Activated CD4-positive, alpha-beta memory T cell treated with anti-CD3 and anti-CD28 coated beads, Interleukin-2, amount 10 ng/mL, durations not matched to agents 7 days and 5 days (primary cell): Measurements from ENCODE around the gene LAMC3. TPM values are rescaled to one million over a fixed set of nuclear protein-coding genes. Genes with fewer than 3 reads are reported as not detected.

ENCODE experiments used
- CTCF ChIA-PET: fragments of 350-600 bp; sonication (Branson Sonifier 250); formaldehyde crosslinking; loops from one replicate; lab custom pipeline; 2021; ENCODE audit warnings: antibody characterized with exemption, inconsistent platforms; lab: Charles Lee
- POLR2A ChIA-PET: fragments of 350-600 bp; sonication (Branson Sonifier 250); formaldehyde crosslinking; loops from one replicate; lab custom pipeline; 2021; ENCODE audit warnings: antibody characterized with exemption; lab: Charles Lee
- DNase-seq: peaks from one replicate; pipeline ENCODE4 v3.0.0-alpha.2; 2020
- H3K27ac Mint-ChIP-seq: one replicate; pipeline ENCODE4 v1.8.0; 2021; ENCODE audit warnings: mild to moderate bottlenecking, mixed read lengths
- H3K27me3 Mint-ChIP-seq: one replicate; pipeline ENCODE4 v1.8.0; 2021; ENCODE audit warnings: mixed read lengths
- H3K36me3 Mint-ChIP-seq: one replicate; pipeline ENCODE4 v1.8.0; 2021; ENCODE audit warnings: low read depth, mixed read lengths
- H3K4me1 Mint-ChIP-seq: one replicate; pipeline ENCODE4 v1.8.0; 2021; ENCODE audit warnings: mixed read lengths
- H3K4me3 Mint-ChIP-seq: one replicate; pipeline ENCODE4 v1.8.0; 2021; ENCODE audit warnings: mild to moderate bottlenecking, mixed read lengths
- H3K9me3 Mint-ChIP-seq: one replicate; pipeline ENCODE4 v1.8.0; 2021; ENCODE audit warnings: mixed read lengths
- total RNA-seq, 2 experiments: library from RNA; stranded (reverse); gene quantifications; one replicate each; pipeline ENCODE4 v1.2.3, GENCODE V29; 2021

Gene LAMC3
- total RNA-seq, 2 experiments from 2014 or later = not detected

DNA sequence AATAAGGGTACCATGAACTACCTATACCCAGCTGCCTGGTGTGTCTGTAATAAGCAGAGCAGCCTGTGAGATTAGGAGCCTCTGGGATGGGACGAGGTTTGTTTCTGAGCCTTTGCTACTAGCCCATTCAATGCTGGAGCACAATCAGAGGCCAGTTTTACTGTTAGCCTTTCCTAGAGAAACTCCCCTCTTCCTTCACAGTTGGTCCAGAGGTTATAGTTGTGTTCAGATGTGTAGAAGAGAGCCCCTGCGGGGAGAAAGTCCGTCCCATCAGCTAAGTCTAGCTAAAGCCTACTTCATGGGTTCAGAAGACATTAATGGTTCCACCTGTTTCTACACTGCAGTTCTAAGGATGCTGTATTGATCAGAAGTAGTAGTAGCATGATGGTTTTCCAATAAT is 133.2 kb downstream of the LAMC3 start:
- Mint-ChIP-seq H3K4me3 (no peak overlapping the region), H3K4me1 (no peaks in the 10 kb centered on the region), H3K27ac (no peak overlapping the region), H3K27me3 (no peaks in the 10 kb centered on the region), H3K36me3 (peaks cover 60% of the 10 kb centered on the region), H3K9me3 (no peaks in the 10 kb centered on the region)
- ChIA-PET POLR2A (no interaction called here), CTCF (interaction anchor here (1.4 to 1.7 kb wide), 3 partner anchors 9 to 208 kb away, joined by 3 to 6 read pairs (median 3); no protein-coding TSS in a partner anchor)
- DNase-seq = no peak

Other genes starting within 250 kb of the LAMC3 start
- 10 to 100 TPM; 30.8 to 31.4 TPM for gene ABL1, start 173.9 kb upstream of the LAMC3 start, total RNA-seq
- not detected for gene QRFP, start 112.4 kb upstream of the LAMC3 start, total RNA-seq
- gene FIBCD1, start 69.9 kb upstream of the LAMC3 start, total RNA-seq = not detected
- gene AIF1L, start 87.4 kb downstream of the LAMC3 start, total RNA-seq = under 1 TPM; 0.30 to 0.50 TPM
- 10 to 100 TPM; 43.8 to 51.3 TPM for gene NUP214, start 116.4 kb downstream of the LAMC3 start, total RNA-seq